Mucosa of descending colon (tissue), 3 donors: ENCODE measurements around the gene HIF1AN. TPM values are rescaled to one million over a fixed set of nuclear protein-coding genes. Genes with fewer than 3 reads are reported as not detected.

ENCODE experiments used
- ATAC-seq: fragments of 200-7000 bp; cut with Tn5 transposase; one replicate; pipeline ENCODE4 v1.9.1; 2020; ENCODE audit warnings: mild to moderate bottlenecking, moderate library complexity
- DNase-seq, 3 donors: peaks; one replicate each; pipeline ENCODE4 v3.0.0-alpha.2; 2020
- H3K36me3 ChIP-seq: fragments of 200-600 bp; one replicate; pipeline ENCODE4 v1.8.0; 2021; ENCODE audit warnings: low read depth, mild to moderate bottlenecking
- H3K4me1 ChIP-seq: fragments of 200-600 bp; one replicate; pipeline ENCODE4 v1.8.0; 2021; ENCODE audit warnings: low read depth, mild to moderate bottlenecking
- H3K4me3 ChIP-seq: fragments of 200-600 bp; one replicate; pipeline ENCODE4 v1.8.0; 2021; ENCODE audit warnings: mild to moderate bottlenecking
- H3K9me3 ChIP-seq: fragments of 200-600 bp; one replicate; pipeline ENCODE4 v1.8.0; 2021; ENCODE audit warnings: mild to moderate bottlenecking
- intact Hi-C, 2 donors: fragments of 100-400 bp; cut with DNase I in 1 of 2; cut with micrococcal nuclease in 1 of 2; formaldehyde crosslinking; loops; one replicate each; pipeline versions ENCODE4 v1.11.0 to v1.11.1; 2022; cut with DNase I, micrococcal nuclease
- total RNA-seq, 3 donors: library from RNA; stranded (reverse); fragmentation: NEBNext Ultra II Directional in 2 of 3; extraction: Animal tissue kit (Norgen Biotek cat#: 25700) in 2 of 3; gene quantifications; one replicate each; pipeline versions ENCODE4 v1.2.1 to v1.2.4, GENCODE V29; 2021 to 2023
- TF ChIP-seq, protein P1 (sequence below): fragments of 200-600 bp; IDR thresholded peaks from one replicate; pipeline ENCODE4 v1.8.0; 2022; ENCODE audit warnings: antibody characterized with exemption, mild to moderate bottlenecking
- donor health status: DM: no; HTN: no; CAD: no; lungs with moderate emphysema.
- donor health status: DM: no; HTN: no; CAD: no.
- donor health status: DM: no; HTN: yes; CAD: no.

HIF1AN gene
- total RNA-seq, 3 donors from 2014 or later, result 34.0 to 50.6 (median 42.3) TPM

DNA sequence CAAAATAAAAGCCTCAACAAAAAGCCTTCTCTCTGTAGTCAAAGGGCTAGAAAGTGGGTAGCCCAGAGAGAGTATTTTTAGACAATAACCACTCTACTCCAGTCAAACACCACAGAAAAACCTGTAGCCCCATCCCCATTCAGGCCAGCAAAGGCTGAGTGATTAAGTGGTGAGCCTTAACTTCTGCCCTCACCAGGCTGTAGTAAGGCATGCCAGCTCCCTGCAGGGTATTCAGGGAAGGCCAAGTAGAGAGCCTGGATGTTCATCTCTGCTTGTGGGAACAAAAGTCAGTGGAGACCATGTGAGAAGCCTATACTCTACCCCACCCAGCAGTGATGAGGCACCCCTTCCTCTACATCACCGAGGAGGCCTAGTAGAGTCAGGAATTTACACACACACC is 51.2 kb downstream of the HIF1AN start:
- ATAC-seq (no peak), DNase-seq (no peak)
- Histone ChIP-seq H3K9me3 (no peaks in the 10 kb centered on the region), H3K4me1 (no peaks in the 10 kb centered on the region), H3K4me3 (no peak overlapping the region), H3K36me3 (no peaks in the 10 kb centered on the region)
- intact Hi-C loops, result no loop called here
- TF ChIP-seq, protein P1, sequence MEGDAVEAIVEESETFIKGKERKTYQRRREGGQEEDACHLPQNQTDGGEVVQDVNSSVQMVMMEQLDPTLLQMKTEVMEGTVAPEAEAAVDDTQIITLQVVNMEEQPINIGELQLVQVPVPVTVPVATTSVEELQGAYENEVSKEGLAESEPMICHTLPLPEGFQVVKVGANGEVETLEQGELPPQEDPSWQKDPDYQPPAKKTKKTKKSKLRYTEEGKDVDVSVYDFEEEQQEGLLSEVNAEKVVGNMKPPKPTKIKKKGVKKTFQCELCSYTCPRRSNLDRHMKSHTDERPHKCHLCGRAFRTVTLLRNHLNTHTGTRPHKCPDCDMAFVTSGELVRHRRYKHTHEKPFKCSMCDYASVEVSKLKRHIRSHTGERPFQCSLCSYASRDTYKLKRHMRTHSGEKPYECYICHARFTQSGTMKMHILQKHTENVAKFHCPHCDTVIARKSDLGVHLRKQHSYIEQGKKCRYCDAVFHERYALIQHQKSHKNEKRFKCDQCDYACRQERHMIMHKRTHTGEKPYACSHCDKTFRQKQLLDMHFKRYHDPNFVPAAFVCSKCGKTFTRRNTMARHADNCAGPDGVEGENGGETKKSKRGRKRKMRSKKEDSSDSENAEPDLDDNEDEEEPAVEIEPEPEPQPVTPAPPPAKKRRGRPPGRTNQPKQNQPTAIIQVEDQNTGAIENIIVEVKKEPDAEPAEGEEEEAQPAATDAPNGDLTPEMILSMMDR, result no peak

DNA sequence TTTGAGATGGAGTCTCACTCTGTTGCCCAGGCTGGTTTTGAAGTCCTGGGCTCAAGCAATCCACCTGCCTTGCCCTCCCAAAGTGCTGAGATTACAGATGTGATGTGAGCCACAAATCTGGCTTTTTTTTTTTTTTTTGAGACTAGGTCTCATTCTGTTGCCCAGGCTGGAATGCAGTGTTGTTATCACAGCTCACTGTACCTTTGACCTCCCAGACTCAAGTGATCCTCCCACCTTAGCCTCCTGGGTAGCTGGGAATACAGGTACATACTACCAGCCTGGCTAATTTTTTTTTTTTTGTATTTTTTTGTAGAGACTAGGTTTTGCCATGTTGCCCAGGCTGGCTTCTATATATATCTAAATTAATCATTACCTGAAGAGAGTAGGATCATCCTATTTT is 62.4 kb downstream of the HIF1AN start:
- intact Hi-C loops, result no loop called here
- H3K4me3 ChIP-seq, result no peak overlapping the region
- no peaks in the 10 kb centered on the region for H3K36me3 ChIP-seq
- DNase-seq, result no peak
- no peak for ATAC-seq
- TF ChIP-seq, protein P1, result no peak
- H3K4me1 ChIP-seq, result no peaks in the 10 kb centered on the region
- H3K9me3 ChIP-seq, result no peaks in the 10 kb centered on the region

DNA sequence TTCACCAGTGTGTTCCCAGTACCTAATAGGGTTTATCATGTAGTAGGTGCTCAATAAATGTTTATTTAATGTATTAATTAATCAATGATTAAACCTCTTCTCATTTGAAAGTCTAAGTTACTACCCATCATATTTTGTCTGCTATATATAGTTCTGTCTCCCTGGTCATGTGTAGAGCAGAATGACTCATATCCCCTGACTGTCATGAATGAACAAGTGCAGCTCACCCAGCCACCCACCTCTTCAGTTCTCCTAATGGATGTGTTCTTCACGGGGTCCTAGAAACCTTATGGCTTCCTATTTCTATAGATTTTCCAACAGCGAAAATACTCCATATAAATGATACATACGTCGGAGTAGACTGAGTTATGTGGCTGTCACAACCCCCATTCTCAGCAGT is 64.5 kb downstream of the HIF1AN start:
- H3K36me3 ChIP-seq, result no peaks in the 10 kb centered on the region
- H3K4me3 ChIP-seq, result no peak overlapping the region
- intact Hi-C loops, result no loop called here
- H3K4me1 ChIP-seq, result no peaks in the 10 kb centered on the region
- ATAC-seq (no peak), DNase-seq (no peak)
- no peaks in the 10 kb centered on the region for H3K9me3 ChIP-seq
- TF ChIP-seq, protein P1, result no peak

GRCh38 chr10:100607439-100607838 is 71.7 kb downstream of the HIF1AN start:
- no peaks in the 10 kb centered on the region for H3K9me3 ChIP-seq
- intact Hi-C loops, result no loop called here
- TF ChIP-seq, protein P1, result no peak
- no peak overlapping the region for H3K4me3 ChIP-seq
- no peaks in the 10 kb centered on the region for H3K36me3 ChIP-seq
- DNase-seq (no peak), ATAC-seq (no peak)
- no peaks in the 10 kb centered on the region for H3K4me1 ChIP-seq

Other genes with a start within 250 kb of the HIF1AN start
- 10 to 100 TPM; 17.1 to 23.8 (median 18.9) TPM for gene BLOC1S2, start 249.3 kb upstream of the HIF1AN start, total RNA-seq
- under 1 TPM in 2 of 3 donors, not detected in 1; 0.22 to 0.60 TPM for gene PKD2L1, start 205.7 kb upstream of the HIF1AN start, total RNA-seq
- 100 to 1,000 TPM in 1 of 3 donors, 10 to 100 TPM in 2; 40.7 to 108 (median 83.5) TPM for gene SCD, start 188.7 kb upstream of the HIF1AN start, total RNA-seq
- not detected for gene WNT8B, start 72.9 kb upstream of the HIF1AN start, total RNA-seq
- gene SEC31B, start 16.1 kb upstream of the HIF1AN start, total RNA-seq, result 10 to 100 TPM; 14.0 to 24.8 (median 21.6) TPM
- gene NDUFB8, start 6.1 kb upstream of the HIF1AN start, total RNA-seq, result 100 to 1,000 TPM; 169 to 222 (median 202) TPM
- gene PAX2, start 209.6 kb downstream of the HIF1AN start, total RNA-seq, result not detected